ENCODE measurements around the gene TEX44. TPM values are rescaled to one million over a fixed set of nuclear protein-coding genes. Genes with fewer than 3 reads are reported as not detected.

Gene TEX44
- total RNA-seq, 1 experiment from 2014 or later = not detected

DNA sequence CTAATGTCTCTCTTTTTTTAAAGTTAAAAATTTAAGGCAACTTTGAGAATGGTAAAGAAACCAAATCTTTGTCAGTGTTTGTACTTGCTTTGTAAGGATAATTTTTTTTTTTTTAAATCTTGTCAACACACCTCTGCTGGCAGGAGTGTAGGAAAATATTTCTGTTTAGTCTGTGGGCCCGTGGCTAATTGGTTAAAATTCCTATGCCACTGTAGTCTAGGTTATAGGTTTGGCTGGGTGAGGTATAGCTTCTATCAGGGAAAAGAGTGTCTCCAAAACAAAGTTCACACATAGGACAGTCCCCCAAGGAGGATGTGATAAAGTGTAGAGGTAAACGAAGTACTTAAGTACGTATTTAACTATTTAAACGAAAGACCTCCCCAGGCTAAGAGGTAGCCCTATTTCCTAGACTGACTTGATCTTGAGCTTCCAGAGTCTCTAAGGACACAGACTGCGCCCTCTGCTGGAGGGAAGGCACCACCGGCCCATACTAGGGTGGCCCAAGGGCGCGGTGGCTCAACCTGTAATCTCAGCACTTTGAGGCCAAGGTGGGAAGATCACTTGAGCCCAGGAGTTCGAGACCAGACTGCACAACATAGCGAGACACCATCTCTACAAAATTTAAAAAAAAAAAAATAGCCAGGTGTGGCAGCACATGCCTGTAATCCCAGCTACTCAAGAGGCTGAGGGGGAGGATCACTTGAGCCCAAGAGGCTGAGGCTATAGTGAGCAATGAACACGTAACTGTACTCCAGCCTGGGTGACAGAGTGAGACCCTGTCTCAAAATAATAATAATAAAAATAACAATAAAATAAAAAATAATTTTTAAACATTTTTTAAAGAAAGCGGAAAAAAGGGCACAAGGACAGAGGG lies 8.9 kb downstream of the TEX44 start:
- Histone ChIP-seq H3K27ac (ENCODE audit: low read length) (no peak overlapping the region), H3K9me3 (ENCODE audit: control insufficient read depth, insufficient read depth, low read depth, low read length) (no peaks in the 10 kb centered on the region), H3K27me3 (ENCODE audit: control insufficient read depth, insufficient read depth, low read length) (no peaks in the 10 kb centered on the region), H3K4me3 (ENCODE audit: low read depth in 2 of 2, low read length in 2 of 2) (no peak overlapping the region), H3K4me1 (ENCODE audit: control insufficient read depth, insufficient read depth, low read length) (peaks cover 13% of the 10 kb centered on the region), H3K36me3 (ENCODE audit: control insufficient read depth, insufficient read depth, low read length) (no peaks in the 10 kb centered on the region)
- ChIA-PET CTCF (interaction anchor here (0.6 to 2.5 kb wide), 8 partner anchors 10 to 73 kb away, joined by 3 to 15 read pairs (median 4); no protein-coding TSS in a partner anchor), POLR2A (interaction anchor here (0.7 to 1.2 kb wide), 2 partner anchors 41 to 78 kb away, joined by 4 read pairs; no protein-coding TSS in a partner anchor)
- intact Hi-C loops (cut with micrococcal nuclease; ENCODE audit: unreplicated experiment) = loop anchor here (1.0 kb wide), 1 partner anchor 38 kb away; no protein-coding TSS in a partner anchor
- BruUV-seq (replicated peaks) = no TSS peak
- TF ChIP-seq REST (IDR thresholded peaks at IDR 0.05; ENCODE audit: insufficient read depth in 1 of 2, low read depth in 2 of 2, low read length in 1 of 2) (no peak), CTCF (IDR thresholded peaks at IDR 0.05) (peak; percentile 94)
- ATAC-seq = peak; percentile 71
- in situ Hi-C loops (cut with HindIII; ENCODE audit: low pct_unique_long_range_greater_than_20kb, low sequenced_read_pairs) = no loop called here
- peak; percentile 54 for DNase-seq (ENCODE audit: low read depth, low spot score)

- ATAC-seq (no peak), DNase-seq (ENCODE audit: low read depth, low spot score) (no peak)
- in situ Hi-C loops (cut with HindIII; ENCODE audit: low pct_unique_long_range_greater_than_20kb, low sequenced_read_pairs) (no loop called here), intact Hi-C loops (cut with micrococcal nuclease; ENCODE audit: unreplicated experiment) (no loop called here)
- H3K4me1 ChIP-seq (ENCODE audit: control insufficient read depth, insufficient read depth, low read length) = peaks cover 13% of the 10 kb centered on the region
- H3K27me3 ChIP-seq (ENCODE audit: control insufficient read depth, insufficient read depth, low read length) = no peaks in the 10 kb centered on the region
- no TSS peak for BruUV-seq (replicated peaks)
- ChIA-PET POLR2A (interaction anchor here (0.7 kb wide), 1 partner anchor 34 kb away, joined by 7 read pairs; no protein-coding TSS in a partner anchor), CTCF (interaction anchor here (2.5 kb wide), 1 partner anchor 39 kb away, joined by 15 read pairs; no protein-coding TSS in a partner anchor)
- no peak overlapping the region for H3K27ac ChIP-seq (ENCODE audit: low read length)
- TF ChIP-seq SIN3A (IDR thresholded peaks at IDR 0.05; ENCODE audit: borderline replicate concordance, insufficient read depth, low read depth, low read length) (no peak), CTCF (IDR thresholded peaks at IDR 0.05) (no peak), POLR2AphosphoS5 (IDR thresholded peaks at IDR 0.05; ENCODE audit: low read depth, low read length) (no peak), REST (IDR thresholded peaks at IDR 0.05; ENCODE audit: insufficient read depth in 1 of 2, low read depth in 2 of 2, low read length in 1 of 2) (no peak), TCF7L2 (IDR thresholded peaks at IDR 0.05; ENCODE audit: low read depth, low read length) (no peak)
- no peaks in the 10 kb centered on the region for H3K36me3 ChIP-seq (ENCODE audit: control insufficient read depth, insufficient read depth, low read length)
- no peaks in the 10 kb centered on the region for H3K9me3 ChIP-seq (ENCODE audit: control insufficient read depth, insufficient read depth, low read depth, low read length)
- H3K4me3 ChIP-seq (ENCODE audit: low read depth in 2 of 2, low read length in 2 of 2) = no peak overlapping the region
Measured at GRCh38 chr2:231602859-231603467, 10.3 kb downstream of the TEX44 start.
